Lower lobe of right lung (tissue), 2 donors: ENCODE data around the gene ABCB7. TPM values are rescaled to one million over a fixed set of nuclear protein-coding genes. Genes with fewer than 3 reads are reported as not detected.

Source experiments
- ATAC-seq, 2 donors: fragments of 200-7000 bp; cut with Tn5 transposase; one replicate each; pipeline ENCODE4 v1.9.1; 2020 to 2022; ENCODE audit warnings: mild to moderate bottlenecking in 2 of 2, moderate library complexity in 2 of 2
- DNase-seq: peaks from one replicate; pipeline ENCODE4 v3.0.0-alpha.2; 2020
- H3K27ac ChIP-seq: fragments of 200-600 bp; one replicate; pipeline ENCODE4 v1.8.0; 2022
- H3K27me3 ChIP-seq: fragments of 200-600 bp; one replicate; pipeline ENCODE4 v1.8.0; 2022; ENCODE audit warnings: low read depth
- H3K36me3 ChIP-seq: fragments of 200-600 bp; one replicate; pipeline ENCODE4 v1.8.0; 2022; ENCODE audit warnings: mild to moderate bottlenecking
- H3K4me1 ChIP-seq: fragments of 200-600 bp; one replicate; pipeline ENCODE4 v1.8.0; 2022
- H3K4me3 ChIP-seq: fragments of 200-600 bp; one replicate; pipeline ENCODE4 v1.8.0; 2022; ENCODE audit warnings: mild to moderate bottlenecking
- H3K9me3 ChIP-seq: fragments of 200-600 bp; one replicate; pipeline ENCODE4 v1.8.0; 2022
- intact Hi-C: fragments of 100-400 bp; cut with DNase I; formaldehyde crosslinking; loops from one replicate; pipeline ENCODE4 v1.11.0; 2022
- total RNA-seq: library from RNA; stranded (reverse); fragmentation: NEBNext Ultra II Directional; extraction: Animal tissue kit (Norgen Biotek cat#: 25700); gene quantifications from one replicate; pipeline ENCODE4 v1.2.1, GENCODE V29; 2021
- TF ChIP-seq, protein P1 (sequence below): fragments of 200-600 bp; IDR thresholded peaks from one replicate; pipeline ENCODE4 v1.8.0; 2022; ENCODE audit warnings: antibody characterized with exemption, mild to moderate bottlenecking
- donor health status: DM: no; HTN: yes; CAD: no; lungs with severe emphysema.

The ABCB7 gene
- total RNA-seq, 1 donor from 2014 or later = 30.1 TPM

- DNase-seq = no peak
- Histone ChIP-seq H3K36me3 (no peaks in the 10 kb centered on the region), H3K27me3 (no peaks in the 10 kb centered on the region), H3K9me3 (no peaks in the 10 kb centered on the region), H3K4me3 (no peak overlapping the region), H3K4me1 (no peaks in the 10 kb centered on the region), H3K27ac (no peak overlapping the region)
- ATAC-seq = no peak
- TF ChIP-seq, protein P1, sequence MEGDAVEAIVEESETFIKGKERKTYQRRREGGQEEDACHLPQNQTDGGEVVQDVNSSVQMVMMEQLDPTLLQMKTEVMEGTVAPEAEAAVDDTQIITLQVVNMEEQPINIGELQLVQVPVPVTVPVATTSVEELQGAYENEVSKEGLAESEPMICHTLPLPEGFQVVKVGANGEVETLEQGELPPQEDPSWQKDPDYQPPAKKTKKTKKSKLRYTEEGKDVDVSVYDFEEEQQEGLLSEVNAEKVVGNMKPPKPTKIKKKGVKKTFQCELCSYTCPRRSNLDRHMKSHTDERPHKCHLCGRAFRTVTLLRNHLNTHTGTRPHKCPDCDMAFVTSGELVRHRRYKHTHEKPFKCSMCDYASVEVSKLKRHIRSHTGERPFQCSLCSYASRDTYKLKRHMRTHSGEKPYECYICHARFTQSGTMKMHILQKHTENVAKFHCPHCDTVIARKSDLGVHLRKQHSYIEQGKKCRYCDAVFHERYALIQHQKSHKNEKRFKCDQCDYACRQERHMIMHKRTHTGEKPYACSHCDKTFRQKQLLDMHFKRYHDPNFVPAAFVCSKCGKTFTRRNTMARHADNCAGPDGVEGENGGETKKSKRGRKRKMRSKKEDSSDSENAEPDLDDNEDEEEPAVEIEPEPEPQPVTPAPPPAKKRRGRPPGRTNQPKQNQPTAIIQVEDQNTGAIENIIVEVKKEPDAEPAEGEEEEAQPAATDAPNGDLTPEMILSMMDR = no peak
- intact Hi-C loops = no loop called here
These were observed 42.4 kb downstream of the ABCB7 start for GRCh38 chrX:75113664-75114063.

DNA sequence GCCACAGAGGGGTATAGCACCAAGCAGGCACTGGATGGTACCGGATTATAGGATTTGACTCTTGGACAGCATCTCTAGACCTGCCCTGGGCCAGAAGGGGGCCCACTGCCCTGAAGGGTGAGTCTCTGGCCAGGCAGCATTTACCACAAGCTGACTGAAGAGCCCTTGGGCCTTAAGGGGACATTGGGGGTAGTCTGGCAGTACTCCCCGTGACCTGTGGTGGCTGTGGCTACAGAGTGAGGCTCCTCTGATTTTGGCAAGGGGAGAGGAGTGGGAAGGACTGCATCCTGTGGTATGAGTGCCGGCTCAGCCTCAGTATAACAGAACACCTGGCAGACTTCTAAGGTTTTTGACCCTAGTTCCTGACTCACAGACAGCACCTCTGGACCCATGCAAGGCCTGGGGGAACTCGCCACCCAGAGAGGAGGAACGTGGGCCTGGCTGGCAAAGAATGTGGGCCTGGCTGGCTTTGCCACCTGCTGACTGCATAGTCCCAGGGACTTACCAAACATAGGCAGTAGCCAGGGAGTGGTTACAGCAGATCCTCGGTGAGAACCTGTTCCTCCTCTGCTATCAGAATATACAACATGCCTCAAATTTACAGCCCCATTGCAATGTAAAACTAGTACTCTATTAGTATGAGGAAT, 48.1 kb downstream of the ABCB7 start:
- ATAC-seq = no peak
- TF ChIP-seq, protein P1 = no peak
- DNase-seq = no peak

GRCh38 chrX:75106772-75107171, 49.3 kb downstream of the ABCB7 start:
- Histone ChIP-seq H3K36me3 (no peaks in the 10 kb centered on the region), H3K4me1 (no peaks in the 10 kb centered on the region), H3K27me3 (no peaks in the 10 kb centered on the region), H3K4me3 (no peak overlapping the region), H3K9me3 (no peaks in the 10 kb centered on the region), H3K27ac (no peak overlapping the region)
- TF ChIP-seq, protein P1 = no peak
- intact Hi-C loops = no loop called here
- DNase-seq = no peak
- ATAC-seq = no peak

More for the DNA sequence above, 48.1 kb downstream of the ABCB7 start:
- Histone ChIP-seq H3K27ac (no peak overlapping the region), H3K36me3 (no peaks in the 10 kb centered on the region), H3K9me3 (no peaks in the 10 kb centered on the region), H3K4me3 (no peak overlapping the region), H3K27me3 (no peaks in the 10 kb centered on the region), H3K4me1 (no peaks in the 10 kb centered on the region)
- intact Hi-C loops = no loop called here

GRCh38 chrX:75096331-75096730, 59.8 kb downstream of the ABCB7 start:
- DNase-seq (no peak), ATAC-seq (no peak)
- no peak overlapping the region for H3K4me3 ChIP-seq
- H3K36me3 ChIP-seq = no peaks in the 10 kb centered on the region
- H3K4me1 ChIP-seq = no peaks in the 10 kb centered on the region
- H3K9me3 ChIP-seq = no peaks in the 10 kb centered on the region
- TF ChIP-seq, protein P1 = no peak
- intact Hi-C loops = no loop called here
- H3K27ac ChIP-seq = no peak overlapping the region
- no peaks in the 10 kb centered on the region for H3K27me3 ChIP-seq

- intact Hi-C loops = no loop called here
- ATAC-seq = no peak
These were observed 69.3 kb downstream of the ABCB7 start for GRCh38 chrX:75086731-75087195.

More at GRCh38 chrX:75086731-75087195, 69.3 kb downstream of the ABCB7 start:
- no peaks in the 10 kb centered on the region for H3K36me3 ChIP-seq
- no peaks in the 10 kb centered on the region for H3K27me3 ChIP-seq
- TF ChIP-seq, protein P1 = no peak
- no peak for DNase-seq
- H3K4me1 ChIP-seq = no peaks in the 10 kb centered on the region
- H3K27ac ChIP-seq = no peak overlapping the region
- no peak overlapping the region for H3K4me3 ChIP-seq
- H3K9me3 ChIP-seq = no peaks in the 10 kb centered on the region
